Measurements from ENCODE around the gene MAD1L1.
"Not testable (repeated sequence)": the region's sequence is repeated elsewhere in the genome, so short reads cannot be mapped to it uniquely, and the experiment has no call there.

MAD1L1 gene

DNA sequence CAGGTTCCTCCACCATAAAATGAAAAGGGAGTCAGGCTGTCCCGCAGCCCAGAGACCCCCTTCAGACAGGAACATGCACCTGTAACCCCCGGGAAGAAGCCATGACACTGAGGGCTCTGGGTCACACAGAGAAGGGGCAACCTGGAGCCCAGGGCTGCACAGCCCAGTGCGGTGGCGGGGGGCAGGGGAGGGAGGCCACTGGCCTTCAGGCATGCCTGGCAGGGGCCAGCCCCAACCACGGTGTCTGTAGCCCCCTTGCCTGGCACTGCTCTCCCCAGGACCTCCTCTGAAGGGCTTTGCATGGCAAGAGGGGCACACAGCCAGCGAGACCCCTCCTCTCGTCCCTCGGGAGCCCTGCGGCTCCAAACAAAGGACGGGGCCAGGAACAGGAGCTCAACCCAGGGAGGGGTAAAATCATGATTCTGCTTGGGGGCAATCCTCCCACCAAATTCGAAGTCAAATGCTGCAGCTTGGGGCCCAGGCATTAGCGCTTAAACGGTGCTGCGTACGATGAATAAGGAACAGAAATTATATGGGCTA is 235.1 kb downstream of the MAD1L1 start:
- DNase-seq, result no peak

DNA sequence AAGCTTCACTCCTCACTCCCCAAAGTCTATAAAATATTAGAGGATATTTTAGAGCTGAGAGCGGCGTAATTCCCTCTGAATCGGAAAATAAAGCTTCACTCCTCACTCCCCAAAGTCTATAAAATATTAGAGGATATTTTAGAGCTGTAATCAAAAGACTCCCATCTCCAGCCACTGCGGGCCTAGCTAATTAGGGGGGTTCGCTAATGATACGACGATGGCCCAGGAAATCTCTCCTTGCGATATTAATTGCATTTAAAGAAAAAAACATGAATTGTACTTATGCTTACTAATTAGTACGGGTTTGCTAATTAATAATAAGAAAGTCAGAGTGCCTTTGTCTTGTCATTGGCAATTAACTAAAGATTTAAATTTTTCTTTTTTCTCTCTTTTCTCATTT is 235.9 kb downstream of the MAD1L1 start:
- DNase-seq, result no peak

DNA sequence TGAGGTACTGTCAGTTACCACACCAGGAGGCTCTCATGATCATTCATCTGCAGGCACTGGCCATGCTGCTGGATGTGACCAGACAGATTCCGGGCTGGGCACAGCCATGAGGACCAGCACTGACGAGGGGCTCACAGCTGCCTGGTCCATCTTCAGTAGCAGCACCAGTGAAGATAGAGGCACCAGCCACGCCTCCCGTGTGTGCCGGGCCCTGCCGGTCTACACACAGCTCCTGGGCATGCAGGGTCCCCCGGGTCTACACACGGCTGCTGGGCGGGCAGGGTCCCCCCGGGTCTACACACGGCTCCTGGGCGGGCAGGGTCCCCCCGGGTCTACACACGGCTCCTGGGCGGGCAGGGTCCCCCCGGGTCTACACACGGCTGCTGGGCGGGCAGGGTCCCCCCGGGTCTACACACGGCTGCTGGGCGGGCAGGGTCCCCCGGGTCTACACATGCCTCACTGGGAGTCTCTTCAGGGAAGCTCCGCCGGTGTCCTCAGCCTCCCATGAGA is 236.8 kb downstream of the MAD1L1 start:
- not testable (repeated sequence) for DNase-seq

DNA sequence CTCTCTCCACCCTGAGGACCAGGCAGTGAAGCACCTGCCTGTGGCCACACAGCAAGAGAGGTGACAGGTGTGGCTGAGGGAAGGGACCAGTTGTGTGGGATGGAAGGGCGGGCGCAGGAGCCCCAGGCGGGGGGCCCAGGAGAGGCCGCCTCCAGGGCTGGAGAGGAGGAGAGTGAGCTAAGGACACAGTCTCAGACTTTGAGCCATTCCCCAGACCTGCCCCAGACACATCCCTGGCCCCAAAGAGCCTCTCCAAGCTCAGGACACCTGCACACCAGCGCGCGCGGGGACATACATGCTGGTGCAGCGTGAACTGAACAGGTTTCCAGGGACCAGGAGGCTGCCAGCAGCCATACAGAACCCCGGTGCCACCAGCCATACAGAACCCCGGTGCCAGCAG is 237.3 kb downstream of the MAD1L1 start:
- DNase-seq, result no peak

DNA sequence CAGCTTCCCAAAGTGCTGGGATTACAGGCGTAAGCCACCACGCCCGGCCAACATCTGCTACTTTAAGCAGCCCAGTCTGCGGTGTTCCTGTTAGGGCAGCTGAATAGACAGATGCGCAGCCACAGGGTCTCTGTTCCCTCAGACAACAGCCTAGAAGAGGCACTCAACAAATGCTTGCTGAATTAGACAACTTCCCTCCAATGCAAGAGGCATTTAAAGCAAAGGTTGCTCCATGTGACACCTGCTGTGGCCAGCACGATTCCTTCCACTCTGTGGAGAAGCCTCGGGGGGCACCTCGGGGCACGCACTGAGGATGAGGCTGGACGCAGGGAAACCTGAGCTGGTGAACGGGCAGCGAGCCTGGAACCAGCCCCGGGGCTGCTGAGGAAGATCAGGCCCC is 237.8 kb downstream of the MAD1L1 start:
- DNase-seq, result no peak

DNA sequence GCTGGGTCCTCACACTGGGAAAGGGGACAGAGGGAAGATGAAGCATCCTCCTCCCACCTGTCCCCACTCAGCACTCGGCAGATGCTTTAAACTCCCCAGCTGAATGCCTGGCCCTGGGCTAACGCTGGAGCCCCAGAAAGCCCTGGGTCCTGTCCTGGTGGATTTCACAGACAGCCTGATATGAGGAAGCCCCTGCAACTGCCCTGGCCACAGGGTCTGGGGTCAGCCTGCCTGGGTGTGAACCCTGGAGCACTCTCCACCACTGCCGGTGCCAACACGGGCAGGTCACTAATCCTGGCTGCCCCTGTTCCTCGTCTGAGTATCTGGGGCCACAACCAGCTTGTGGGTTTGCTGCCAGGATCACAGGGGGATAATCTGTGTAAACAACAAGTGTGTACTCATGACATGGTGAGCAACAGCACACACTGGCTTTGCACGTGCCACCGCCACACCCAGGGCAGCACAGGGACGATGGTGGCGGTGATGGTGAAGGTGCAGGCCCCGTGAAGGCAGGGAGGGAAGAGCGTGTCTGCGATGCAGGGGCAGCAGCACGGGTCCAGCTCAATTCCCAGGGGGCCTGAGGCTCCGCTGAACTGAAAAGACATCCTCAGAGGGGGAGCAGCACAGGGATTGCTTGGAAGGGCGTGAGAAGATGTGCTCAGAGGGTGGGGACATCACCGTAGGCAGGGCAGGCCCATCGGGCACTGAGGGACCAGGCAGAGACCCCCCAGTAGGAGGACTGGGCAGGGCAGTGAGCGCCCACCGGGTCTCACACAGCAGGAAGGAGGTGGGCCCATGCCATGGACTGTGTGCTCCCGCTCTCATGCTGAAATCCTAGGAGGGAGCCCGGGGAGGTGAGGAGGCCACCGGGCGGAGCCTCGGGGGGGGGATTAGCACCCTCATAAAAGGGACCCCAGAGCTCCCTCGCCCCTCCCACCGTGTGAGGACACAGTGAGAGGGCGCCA is 238.7 kb downstream of the MAD1L1 start:
- DNase-seq, result no peak

DNA sequence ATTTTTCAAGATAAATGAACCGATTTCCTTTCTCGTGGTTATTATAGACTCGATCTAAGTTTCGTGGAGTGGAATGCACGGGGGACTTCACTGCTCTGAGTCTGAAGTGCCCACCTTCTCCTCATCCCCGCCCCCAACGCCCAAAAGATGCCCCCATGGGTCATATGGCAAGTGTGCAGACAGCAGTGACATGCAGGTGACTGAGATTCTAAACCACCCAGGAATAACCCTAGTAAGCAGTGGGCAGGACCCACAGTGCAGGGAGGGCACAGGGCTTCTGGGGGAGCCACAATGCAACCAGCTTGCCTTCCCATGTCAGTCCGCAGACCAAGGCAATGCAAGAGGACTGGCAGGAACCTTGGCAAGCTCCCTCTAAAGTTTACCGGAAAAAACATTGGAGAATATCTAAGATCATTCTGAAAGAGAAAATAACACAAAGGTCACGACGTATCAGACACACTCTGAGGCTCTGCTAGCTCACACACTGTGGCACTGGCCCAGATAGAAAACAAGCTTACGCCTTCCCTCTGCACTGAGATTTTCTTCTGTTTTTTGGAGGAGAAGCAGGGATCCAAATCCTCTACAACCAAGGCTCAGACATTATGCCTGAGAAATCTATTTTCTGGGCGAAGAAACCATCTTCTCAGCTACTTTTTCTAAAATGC is 239.6 kb downstream of the MAD1L1 start:
- no peak for DNase-seq

DNA sequence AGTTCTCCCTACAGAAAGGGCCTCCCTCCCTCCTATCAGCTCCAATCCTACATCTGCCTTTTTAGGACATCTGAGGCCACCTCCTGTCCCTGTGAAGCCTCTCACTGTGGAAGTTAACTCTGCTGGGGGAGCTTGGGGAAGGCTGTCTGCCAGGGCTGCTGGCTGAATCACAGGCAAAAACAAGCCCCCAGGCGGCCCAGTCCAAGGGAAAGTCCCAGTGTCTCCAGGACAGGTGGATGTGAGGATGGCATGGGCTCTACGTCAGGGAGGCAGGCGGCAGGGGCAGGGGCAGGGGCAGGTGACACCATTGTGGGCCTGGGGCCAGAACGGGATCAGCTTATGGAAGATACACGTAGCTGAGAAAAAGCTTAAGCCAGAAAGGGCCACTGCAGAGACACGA is 240.2 kb downstream of the MAD1L1 start:
- no peak for DNase-seq

DNA sequence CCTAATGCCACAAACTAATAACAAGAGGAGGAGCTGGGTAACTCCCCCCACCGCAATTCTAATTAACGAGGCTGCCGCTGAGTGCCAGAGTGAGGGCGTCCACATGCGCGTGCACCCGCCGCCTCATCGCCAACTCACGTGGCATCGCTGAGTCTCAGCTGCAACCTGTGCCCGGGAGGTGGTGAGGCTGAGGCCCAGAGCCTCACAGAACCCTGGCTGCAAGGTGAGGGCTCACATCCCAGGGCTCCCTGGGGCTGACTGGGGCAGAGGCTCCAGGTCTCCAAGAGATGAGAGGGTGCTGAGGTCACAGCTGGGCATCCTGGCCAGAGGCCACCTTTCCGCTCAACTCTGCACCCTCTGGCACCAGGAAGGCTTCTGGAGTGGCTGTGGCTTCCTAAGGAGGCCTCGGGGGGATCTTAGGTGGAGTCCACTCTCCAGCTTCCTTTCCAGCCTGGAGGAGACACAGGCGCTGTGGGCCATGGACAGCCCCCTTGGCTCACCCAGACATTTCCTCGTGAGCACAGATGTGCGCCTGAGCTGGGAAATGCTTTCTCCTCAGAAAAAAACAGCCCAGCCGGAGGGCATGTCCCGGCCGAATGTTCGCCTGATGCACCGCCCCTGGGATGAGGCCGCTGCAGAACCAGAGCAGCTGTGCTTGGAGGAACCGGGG is 242.6 kb downstream of the MAD1L1 start:
- DNase-seq, result no peak

DNA sequence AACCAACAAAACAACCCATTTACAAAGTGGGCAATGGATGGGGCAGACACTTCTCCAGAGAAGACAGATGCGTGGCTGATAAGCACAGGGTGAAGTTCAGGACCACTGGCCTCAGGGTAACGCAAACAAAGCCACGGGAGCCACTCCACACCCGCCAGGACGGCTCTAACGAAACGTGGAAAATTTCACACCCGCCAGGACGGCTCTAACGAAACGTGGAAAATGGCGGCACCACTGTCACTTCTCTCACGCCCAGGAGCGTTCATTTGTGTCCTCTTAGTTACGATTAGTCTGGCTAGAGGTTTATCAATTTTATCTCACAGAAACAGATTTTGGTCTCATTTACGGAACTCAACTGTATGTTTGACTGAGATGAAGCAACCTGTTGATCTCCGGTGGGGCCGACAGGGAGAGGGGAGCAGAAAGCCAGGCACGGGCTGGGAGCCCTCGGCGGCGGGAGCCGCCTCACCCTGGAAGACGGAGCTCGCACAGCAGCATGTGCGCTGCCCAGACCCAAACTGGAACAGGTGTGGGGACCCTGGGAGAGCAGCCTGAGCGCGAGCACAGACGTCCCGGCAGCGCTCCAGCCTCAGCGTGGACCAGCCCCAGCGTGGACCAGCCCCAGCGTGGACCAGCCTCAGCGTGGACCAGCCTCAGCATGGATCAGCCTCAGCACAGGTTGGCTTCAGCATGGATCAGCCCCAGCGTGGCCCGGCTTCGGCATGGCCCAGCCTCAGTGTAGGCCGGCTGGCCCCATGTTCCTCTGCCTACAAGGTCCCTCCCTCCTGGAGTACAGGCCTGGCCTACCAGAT is 243.5 kb downstream of the MAD1L1 start:
- DNase-seq, result no peak

DNA sequence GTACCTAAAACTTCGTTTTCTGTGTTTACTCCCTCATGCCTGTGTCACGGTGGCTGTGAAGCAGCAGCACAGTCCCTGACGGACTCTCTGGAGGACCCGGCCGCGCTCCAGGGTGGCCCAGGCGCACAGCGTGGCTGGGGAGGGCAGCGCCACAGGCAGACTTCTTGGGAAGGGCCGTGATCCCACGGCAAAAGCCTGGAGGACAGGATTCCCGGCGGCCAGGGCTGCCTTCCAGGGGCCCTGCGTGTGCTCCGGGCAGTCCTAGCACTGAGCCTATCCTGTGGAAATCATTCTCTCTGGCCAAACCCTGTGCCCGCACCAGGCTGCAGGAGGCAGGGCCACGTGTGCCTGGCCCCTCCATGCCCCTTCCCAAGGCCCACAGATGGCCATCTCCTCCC is 244.2 kb downstream of the MAD1L1 start:
- DNase-seq, result no peak

DNA sequence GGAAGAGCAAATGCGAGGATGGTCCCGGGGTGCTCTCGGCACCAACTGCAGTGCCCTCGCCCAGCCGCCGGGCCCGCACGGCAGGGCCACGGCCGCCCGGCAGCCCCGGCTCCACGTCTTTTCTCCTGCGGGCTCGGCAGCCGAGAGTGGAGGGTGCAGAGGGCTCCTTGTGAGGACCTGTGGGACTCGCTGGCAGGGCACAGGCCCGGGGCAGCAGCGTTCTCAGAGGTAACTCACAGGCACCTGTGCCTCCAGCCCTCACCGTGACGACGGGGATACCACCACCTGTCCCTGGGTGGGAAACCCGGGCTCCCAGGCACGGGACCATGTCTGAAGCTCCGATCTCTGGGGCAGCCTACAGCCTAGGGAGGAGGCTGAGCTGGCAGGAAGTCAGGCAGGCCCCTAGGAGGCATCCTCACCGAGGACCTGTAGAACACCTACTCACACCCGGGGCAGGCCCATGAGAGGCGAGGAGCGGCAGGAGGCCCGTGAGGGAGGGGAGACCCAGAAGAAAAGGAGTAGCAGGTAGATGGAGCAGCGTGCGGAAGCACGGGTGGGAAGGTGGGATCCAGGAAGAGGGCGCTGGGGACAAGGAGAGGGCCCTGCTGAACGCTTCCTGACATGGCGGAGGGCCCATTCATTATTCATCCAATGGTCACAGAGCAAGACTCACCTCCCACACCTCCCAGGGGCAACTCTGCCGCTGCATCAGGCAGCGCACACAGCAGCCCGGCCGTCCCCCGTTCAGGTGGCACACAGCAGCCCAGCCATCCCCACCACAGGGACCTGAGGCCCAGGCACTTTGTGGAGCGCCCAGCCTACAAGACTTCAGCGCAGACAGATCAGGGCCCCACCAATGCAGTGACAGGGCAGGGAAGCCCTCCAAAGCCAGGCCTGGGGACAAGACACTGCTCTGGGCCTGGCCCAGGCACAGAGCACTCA is 244.9 kb downstream of the MAD1L1 start:
- no peak for DNase-seq

DNA sequence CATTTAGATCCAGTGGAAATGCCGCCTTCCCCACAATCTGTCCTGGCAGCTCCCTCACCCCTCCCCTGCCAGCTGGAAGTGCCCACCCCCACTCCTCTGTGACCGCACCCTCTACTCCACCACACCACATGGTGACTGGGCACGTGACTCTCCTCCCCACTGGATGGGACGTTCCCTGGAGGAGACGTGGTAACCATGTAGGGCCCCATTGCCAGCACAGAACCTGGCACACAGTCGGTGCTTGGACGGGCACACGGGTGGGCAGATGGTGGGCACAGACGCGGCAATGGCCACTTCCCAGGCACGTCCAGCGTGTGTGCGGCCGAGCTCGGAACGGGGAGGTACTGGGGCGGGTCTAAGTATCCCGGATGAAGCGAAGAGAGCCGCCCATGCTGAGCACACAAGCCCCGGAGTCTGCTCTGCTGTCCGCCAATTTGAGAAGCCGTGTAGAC is 245.6 kb downstream of the MAD1L1 start:
- no peak for DNase-seq

DNA sequence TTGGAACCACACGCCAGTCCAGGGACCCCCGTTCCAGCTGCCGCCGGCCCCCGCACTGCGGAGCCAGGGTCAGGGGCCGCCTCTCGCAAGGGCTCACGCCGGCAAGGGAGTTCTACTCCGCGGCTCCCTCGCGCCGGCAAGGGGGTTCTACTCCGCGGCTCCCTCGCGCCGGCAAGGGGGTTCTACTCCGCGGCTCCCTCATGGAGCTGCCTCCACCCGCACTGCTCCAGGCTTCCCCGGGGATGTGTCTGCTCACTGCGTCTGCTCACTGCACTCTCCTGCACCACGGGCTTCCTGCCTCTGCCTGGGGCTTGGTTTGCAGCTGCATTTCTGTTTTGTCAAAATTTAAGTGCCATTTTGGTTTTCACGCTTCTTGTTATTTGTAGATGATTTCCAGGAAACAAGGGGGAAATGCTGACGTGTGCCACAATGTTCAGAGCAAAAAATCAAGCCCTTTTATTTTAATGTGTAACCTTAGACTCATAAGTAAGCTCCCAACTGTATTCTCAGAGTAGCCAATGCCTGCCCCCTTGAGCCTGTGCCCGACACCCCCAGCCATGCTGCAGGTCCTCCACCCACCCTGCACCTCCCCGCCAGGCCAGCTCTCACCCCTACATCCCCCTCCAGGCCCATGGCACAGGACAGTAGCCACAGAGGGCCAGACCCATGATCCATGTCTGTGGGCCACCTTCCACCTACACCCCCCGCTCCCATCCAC is 246.2 kb downstream of the MAD1L1 start:
- DNase-seq, result no peak

DNA sequence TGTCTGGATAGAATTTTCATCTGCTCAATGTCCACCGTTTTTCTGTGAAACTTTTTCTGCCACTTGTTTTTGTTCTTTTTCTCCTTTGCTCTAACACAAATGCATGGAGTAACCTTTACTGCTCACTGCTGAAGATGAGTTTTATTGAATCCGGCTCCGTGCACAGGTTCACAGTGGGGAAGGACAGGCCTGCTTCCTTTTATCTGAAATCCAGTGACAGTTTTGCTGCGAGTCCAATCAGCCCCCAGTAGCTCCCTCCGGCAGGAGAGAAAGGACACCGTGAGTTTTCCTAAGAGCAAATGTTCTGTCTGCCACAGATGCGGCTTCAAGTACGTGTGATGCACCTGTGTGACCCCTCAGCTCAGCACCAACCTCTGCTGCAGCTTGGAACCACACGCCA is 246.8 kb downstream of the MAD1L1 start:
- no peak for DNase-seq

DNA sequence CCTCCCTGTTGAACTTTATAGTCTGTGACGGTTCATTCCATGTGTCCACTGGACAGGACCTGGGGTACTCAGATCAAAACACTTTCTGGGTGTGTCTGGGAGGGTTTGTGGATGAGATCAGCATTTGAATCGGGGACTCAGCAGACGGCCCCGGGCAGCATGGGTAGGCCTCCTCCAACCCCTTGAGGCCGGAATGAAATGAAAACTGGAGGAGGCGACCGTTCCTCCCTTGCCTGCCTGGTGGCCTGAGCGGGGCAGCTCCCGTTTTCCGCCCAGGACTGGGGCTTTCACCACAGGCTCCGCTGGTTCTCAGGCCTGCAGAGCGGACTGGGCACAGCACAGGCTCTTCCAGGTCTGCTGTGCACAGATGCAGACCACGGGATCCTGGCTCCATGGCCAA is 247.7 kb downstream of the MAD1L1 start:
- no peak for DNase-seq

DNA sequence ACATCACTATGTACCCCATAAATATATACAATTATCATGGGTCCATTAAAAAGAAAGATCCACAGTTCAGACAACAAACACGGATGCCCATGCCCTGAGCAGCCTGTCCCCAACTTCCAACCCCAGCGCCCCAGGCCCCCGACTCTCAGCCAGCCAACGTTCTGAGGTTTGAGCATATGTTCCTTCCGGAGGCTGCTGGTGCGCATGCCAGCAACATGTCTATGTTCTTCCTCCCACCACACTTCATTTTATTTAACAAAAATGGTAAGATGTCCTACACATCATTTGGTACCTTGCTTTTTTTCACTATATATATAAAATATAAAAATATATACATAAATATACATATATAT is 250.9 kb downstream of the MAD1L1 start:
- DNase-seq, result no peak

DNA sequence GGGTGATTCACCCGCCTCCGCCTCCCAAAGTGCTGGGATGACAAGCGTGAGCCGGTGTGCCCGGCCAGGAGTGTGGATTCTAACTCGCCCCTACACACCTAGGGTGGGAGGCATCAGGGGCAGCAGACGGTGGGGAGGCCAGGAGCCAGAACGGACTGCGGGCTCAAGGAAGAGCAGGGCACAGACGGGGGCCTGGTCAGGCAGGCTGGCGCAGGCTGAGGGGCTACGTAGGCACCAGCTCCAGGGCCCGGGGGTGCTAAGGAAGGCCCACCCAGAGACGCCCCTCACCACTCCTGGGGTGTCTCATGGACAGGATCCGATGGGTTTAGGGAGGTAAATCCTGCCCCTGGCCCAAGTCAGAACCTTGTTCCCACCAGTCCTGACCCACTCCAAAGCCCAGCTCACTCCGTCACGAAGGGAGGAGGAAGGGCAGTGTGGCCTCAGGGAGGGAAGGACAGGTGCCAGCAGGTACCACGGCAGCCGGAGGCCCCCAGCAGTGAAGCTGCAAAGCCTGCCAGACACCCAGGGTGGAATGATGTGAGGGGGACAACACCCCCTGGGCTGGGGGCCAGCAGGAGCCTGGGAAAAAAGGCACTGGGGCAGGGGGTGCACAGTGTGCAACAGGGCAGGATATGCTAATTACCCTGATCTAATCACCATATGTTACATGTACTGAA is 251.4 kb downstream of the MAD1L1 start:
- no peak for DNase-seq

DNA sequence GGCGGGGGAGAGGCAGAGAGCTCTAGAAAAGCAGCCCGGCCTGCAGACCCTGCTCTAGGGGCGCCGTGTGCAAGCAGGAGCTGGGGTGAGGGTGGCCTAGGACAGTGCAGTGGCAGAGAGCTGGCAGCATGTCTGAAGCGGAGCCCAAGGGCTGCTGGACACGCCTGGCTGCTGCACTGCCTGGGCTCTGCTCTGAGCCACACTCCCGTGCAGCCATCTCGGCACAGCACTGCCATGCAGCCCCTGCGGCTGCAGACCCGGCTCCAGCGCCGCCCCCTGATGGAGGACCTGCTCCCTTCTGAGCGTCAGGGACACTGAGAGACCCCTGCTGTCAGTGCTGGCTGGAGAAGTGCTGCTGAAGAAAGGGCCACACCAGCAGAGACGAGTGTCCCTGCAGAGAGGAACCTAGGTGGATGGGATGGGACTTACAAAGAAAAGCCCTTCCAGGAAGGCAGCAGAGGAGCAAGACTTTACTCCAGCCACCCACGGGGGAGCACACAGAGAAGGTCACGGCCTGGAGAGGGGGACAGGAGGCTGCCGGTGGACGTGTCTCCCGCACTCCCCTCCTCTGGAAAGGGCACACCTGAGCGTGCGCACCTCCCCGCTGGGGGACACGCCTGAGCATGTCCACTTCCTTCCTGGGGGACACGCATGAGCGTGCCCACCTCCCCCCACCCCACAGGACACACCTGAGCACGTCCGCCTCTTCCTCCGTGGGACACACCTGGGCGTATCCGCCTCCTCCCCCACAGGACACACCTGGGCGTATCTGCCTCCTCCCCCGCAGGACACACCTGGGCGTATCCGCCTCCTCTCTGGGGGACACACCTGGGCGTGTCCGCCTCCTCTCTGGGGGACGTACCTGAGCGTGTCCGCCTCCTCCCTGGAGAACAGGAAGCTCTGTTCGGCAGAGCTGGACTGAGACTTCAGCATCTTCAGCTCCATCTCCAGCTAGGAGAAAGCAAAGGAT is 252.9 kb downstream of the MAD1L1 start:
- DNase-seq, result no peak

Measured in activated CD4-positive, alpha-beta T cell treated with anti-CD3 and anti-CD28 coated beads for 1 hour (primary cell).